ENCODE results near the gene RBM20.

Gene RBM20

GRCh38 chr10:110724116-110724921 lies 80.2 kb downstream of the RBM20 start:
- no peak for TF ChIP-seq ZFP30 (CRISPR knock-in tag; IDR thresholded peaks at IDR 0.05)
- no peak for TF ChIP-seq RARB (CRISPR knock-in tag; IDR thresholded peaks at IDR 0.05)
- no peak for TF ChIP-seq TCF4 (CRISPR knock-in tag; IDR thresholded peaks at IDR 0.05; ENCODE audit: borderline replicate concordance)
- TF ChIP-seq ZNF70 (CRISPR knock-in tag; IDR thresholded peaks at IDR 0.05), result no peak
- ATAC-seq, result no peak

- no peak for TF ChIP-seq TOX (CRISPR knock-in tag; IDR thresholded peaks at IDR 0.05; ENCODE audit: borderline replicate concordance)
- TF ChIP-seq ZNF8 (CRISPR knock-in tag; IDR thresholded peaks at IDR 0.05), result no peak
- TF ChIP-seq CREB5 (CRISPR knock-in tag; IDR thresholded peaks at IDR 0.05; ENCODE audit: low read depth), result no peak
- no peak for TF ChIP-seq RARB (CRISPR knock-in tag; IDR thresholded peaks at IDR 0.05)
- TF ChIP-seq ZNF70 (CRISPR knock-in tag; IDR thresholded peaks at IDR 0.05), result no peak
- TF ChIP-seq ZFP3 (CRISPR knock-in tag; IDR thresholded peaks at IDR 0.05), result no peak
- TF ChIP-seq CSRNP3 (CRISPR knock-in tag; IDR thresholded peaks at IDR 0.05), result no peak
- TF ChIP-seq ARNTL (CRISPR knock-in tag; IDR thresholded peaks at IDR 0.05; ENCODE audit: borderline replicate concordance, low read depth), result no peak
- TF ChIP-seq TCF4 (CRISPR knock-in tag; IDR thresholded peaks at IDR 0.05; ENCODE audit: borderline replicate concordance), result no peak
- no peak for TF ChIP-seq ZNF565 (CRISPR knock-in tag; conservative IDR thresholded peaks at IDR 0.05; ENCODE audit: low read depth)
- no peak for TF ChIP-seq OSR1 (CRISPR knock-in tag; IDR thresholded peaks at IDR 0.05)
- no peak for TF ChIP-seq ISL1 (CRISPR knock-in tag; IDR thresholded peaks at IDR 0.05)
- TF ChIP-seq TSHZ2 (CRISPR knock-in tag; IDR thresholded peaks at IDR 0.05), result no peak
- TF ChIP-seq PATZ1 (CRISPR knock-in tag; IDR thresholded peaks at IDR 0.05; ENCODE audit: borderline replicate concordance), result no peak
- no peak for TF ChIP-seq BACH2 (CRISPR knock-in tag; IDR thresholded peaks at IDR 0.05; ENCODE audit: borderline replicate concordance)
- no peak for TF ChIP-seq PPARA (CRISPR knock-in tag; IDR thresholded peaks at IDR 0.05; ENCODE audit: borderline replicate concordance)
- TF ChIP-seq ZFP30 (CRISPR knock-in tag; IDR thresholded peaks at IDR 0.05), result no peak
- no peak for TF ChIP-seq POU6F1 (CRISPR knock-in tag; IDR thresholded peaks at IDR 0.05; ENCODE audit: borderline replicate concordance, low read depth)
- no peak for TF ChIP-seq ZC3H10 (CRISPR knock-in tag; IDR thresholded peaks at IDR 0.05)
- TF ChIP-seq SNAI2 (CRISPR knock-in tag; IDR thresholded peaks at IDR 0.05), result no peak
- no peak for ATAC-seq
Measured at GRCh38 chr10:110724937-110725336, 80.8 kb downstream of the RBM20 start.

Data from SK-N-SH treated with all-trans-retinoic acid at 6 μM for 48 hours (cell line).